Uterus (tissue), 2 donors: ENCODE results near the gene UBAP2L.

Experiments used
- CTCF ChIP-seq, 4 experiments: fragments of 200-600 bp in 2 of 4; fragments of 450-650 bp in 2 of 4; sonication (generic) in 2 of 4; IDR thresholded peaks; one replicate each; pipeline ENCODE4 v1.5.1; 2016 to 2019; ENCODE audit warnings: antibody characterized with exemption in 4 of 4, mild to moderate bottlenecking in 2 of 4, moderate library complexity in 1 of 4
- POLR2A ChIP-seq, 2 donors: fragments of 450-650 bp; IDR thresholded peaks; one replicate each; pipeline ENCODE4 v1.6.1; 2016; ENCODE audit warnings: antibody characterized with exemption in 2 of 2, mild to moderate bottlenecking in 1 of 2, moderate library complexity in 1 of 2

DNA sequence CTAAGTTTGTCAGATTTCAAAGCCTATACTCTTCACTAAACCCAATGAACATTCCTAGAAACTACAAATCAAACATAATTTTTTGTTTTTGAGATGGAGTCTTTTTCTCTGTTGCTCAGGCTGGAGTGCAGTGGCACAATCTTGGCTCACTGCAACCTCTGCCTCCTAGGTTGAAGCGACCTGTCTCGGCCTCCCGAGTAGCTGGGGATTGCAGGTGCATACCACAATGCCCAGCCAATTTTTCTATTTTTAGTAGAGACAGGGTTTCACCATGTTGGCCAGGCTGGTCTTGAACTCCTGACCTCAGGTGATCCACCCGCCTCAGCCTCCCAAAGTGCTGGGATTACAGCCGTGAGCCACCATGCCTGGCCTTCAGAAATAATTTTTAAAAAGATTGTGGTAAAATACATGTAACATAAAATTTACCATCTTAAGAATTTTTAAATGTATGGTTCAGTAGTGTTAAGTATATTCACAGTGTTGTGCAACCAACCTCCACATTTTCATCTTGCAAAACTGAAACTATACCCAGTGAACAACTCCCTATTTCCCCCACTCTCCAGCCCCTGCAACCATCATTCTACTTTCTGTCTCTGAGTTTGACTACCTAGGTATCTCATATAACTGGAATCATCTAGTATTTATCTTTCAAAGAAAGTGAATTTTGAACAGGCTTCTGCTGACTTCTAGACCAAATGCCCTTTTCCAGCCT is 11.9 kb upstream of the UBAP2L start:
- TF ChIP-seq POLR2A (IDR thresholded peaks at IDR 0.05), result no peak
- no peak for TF ChIP-seq CTCF (IDR thresholded peaks at IDR 0.05)
